ENCODE results near the gene SNX15.
"Not testable (repeated sequence)": the region's sequence is repeated elsewhere in the genome, so short reads cannot be mapped to it uniquely, and the experiment has no call there.

The SNX15 gene

GRCh38 chr11:65016705-65017104 is 10.5 kb upstream of the SNX15 start:
- no peak for DNase-seq

- no peak for DNase-seq
These were observed 9.3 kb upstream of the SNX15 start for GRCh38 chr11:65017937-65018336.

- DNase-seq: no peak
These were observed 7.4 kb upstream of the SNX15 start for GRCh38 chr11:65019824-65020223.

GRCh38 chr11:65021003-65021402 is 6.2 kb upstream of the SNX15 start:
- DNase-seq: no peak

GRCh38 chr11:65021509-65021908 is 5.7 kb upstream of the SNX15 start:
- DNase-seq: no peak

- not testable (repeated sequence) for DNase-seq
These were observed 3.7 kb upstream of the SNX15 start for GRCh38 chr11:65023502-65023901.

GRCh38 chr11:65026810-65027209 is 429 bp upstream of the SNX15 start:
- no peak for DNase-seq

- DNase-seq: no peak
These were observed 5.0 kb downstream of the SNX15 start for GRCh38 chr11:65032216-65032615.

GRCh38 chr11:65034423-65034822 is 7.2 kb downstream of the SNX15 start:
- DNase-seq: no peak

- DNase-seq: no peak
These were observed 8.3 kb downstream of the SNX15 start for GRCh38 chr11:65035579-65035978.

- no peak for DNase-seq
These were observed 9.7 kb downstream of the SNX15 start for GRCh38 chr11:65036931-65037330.

- no peak for DNase-seq
These were observed 13.2 kb downstream of the SNX15 start for GRCh38 chr11:65040520-65040846.

- DNase-seq: peak; percentile 93
These were observed 13.8 kb downstream of the SNX15 start, which contains the start of gene SAC3D1 for GRCh38 chr11:65040847-65041622. Gene SAC3D1 (plus strand): TSS chr11:65041210. CDS start chr11:65041293, 83 bp downstream.

GRCh38 chr11:65042891-65043290 is 15.7 kb downstream of the SNX15 start:
- DNase-seq: no peak

- DNase-seq: no peak
These were observed 16.8 kb downstream of the SNX15 start for GRCh38 chr11:65043881-65044501.

- DNase-seq: no peak
These were observed 17.8 kb downstream of the SNX15 start for GRCh38 chr11:65045061-65045460.

- DNase-seq: no peak
These were observed 18.5 kb downstream of the SNX15 start for GRCh38 chr11:65045728-65046127.

GRCh38 chr11:65047581-65048422 is 20.6 kb downstream of the SNX15 start:
- no peak for DNase-seq

GRCh38 chr11:65051398-65051858 is 24.2 kb downstream of the SNX15 start:
- DNase-seq: no peak

- no peak for DNase-seq
These were observed 26.7 kb downstream of the SNX15 start for GRCh38 chr11:65053827-65054508.

GRCh38 chr11:65055538-65055937 is 28.3 kb downstream of the SNX15 start:
- no peak for DNase-seq

GRCh38 chr11:65056999-65057398 is 29.8 kb downstream of the SNX15 start:
- no peak for DNase-seq

GRCh38 chr11:65057526-65057925 is 30.3 kb downstream of the SNX15 start:
- no peak for DNase-seq
